Epithelial cell of prostate (primary cell): ENCODE results near the gene PHACTR3.
"Not testable (repeated sequence)": the region's sequence is repeated elsewhere in the genome, so short reads cannot be mapped to it uniquely, and the experiment has no call there.

Experiments
- DNase-seq: peaks from one replicate; pipeline ENCODE4 v3.0.0-alpha.2; 2011; ENCODE audit warnings: low read depth, low spot score
- H3K27ac ChIP-seq: fragments of 450-650 bp; 2 replicates; pipeline ENCODE4 v1.5.1; 2017; ENCODE audit warnings: mild to moderate bottlenecking

Gene PHACTR3

GRCh38 chr20:59603781-59604541 lies at the start of gene PHACTR3:
TSS of gene PHACTR3 (plus strand) at chr20:59604540. CDS start at chr20:59605015, 475 bp downstream.
- DNase-seq, result no peak
- no peak within 1 kb of the TSS for H3K27ac ChIP-seq

- not testable (repeated sequence) for H3K27ac ChIP-seq, DNase-seq
These were observed 46.4 kb upstream of the PHACTR3 start for GRCh38 chr20:59557733-59558529.

GRCh38 chr20:59559024-59559817 lies 45.1 kb upstream of the PHACTR3 start:
- DNase-seq, result no peak
- no peak overlapping the region for H3K27ac ChIP-seq

DNA sequence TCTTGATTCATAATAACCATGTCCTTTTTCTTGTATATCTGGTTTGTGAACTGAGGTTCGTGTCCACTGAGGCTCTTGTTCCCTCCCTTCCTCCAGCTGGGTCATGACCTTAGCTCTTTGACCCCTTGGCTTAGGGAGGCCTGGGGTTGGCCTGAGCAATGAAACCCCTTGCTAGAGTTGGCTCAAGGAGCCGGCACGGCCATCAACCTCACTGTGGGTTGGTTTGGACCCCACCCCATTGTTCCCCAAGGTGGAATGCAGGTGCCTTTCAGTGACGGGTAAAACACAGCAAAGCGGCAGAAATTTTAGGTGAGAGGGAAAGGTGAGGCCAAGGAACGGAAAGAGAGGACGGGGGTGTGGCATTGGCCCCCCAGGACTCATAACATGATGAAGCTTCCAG lies 44.5 kb upstream of the PHACTR3 start:
- DNase-seq, result no peak
- no peak overlapping the region for H3K27ac ChIP-seq

DNA sequence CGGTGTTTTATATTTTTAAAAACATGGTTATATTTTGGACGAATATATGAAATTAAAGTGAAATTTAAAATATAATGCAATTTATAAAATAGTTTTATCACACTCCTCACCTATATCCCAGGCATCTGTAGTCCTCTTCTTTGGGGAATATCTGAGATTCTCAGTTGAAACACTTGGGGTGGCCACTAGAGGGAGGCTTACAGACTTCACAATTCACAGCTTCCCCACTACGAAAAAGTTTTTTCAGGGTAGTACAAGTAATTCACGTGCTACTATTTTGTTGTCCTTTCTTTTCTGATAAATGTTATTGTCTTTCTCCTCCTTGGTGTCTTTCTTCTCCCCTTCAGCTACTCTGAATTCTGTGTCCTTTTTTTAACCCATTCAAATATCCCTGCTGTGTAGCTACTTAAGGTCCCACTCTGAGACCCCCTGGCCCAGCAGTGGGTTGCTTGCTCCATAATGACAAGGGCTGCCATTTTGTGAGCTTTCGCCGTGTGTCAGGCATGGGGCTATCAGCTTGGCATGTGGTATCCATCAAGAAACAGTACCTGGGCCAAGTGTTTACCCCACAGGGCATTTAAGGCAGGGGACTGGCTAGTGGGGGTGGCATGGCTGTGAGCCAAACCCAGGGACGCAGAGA lies 43.6 kb upstream of the PHACTR3 start:
- no peak for DNase-seq
- H3K27ac ChIP-seq, result no peak overlapping the region

DNA sequence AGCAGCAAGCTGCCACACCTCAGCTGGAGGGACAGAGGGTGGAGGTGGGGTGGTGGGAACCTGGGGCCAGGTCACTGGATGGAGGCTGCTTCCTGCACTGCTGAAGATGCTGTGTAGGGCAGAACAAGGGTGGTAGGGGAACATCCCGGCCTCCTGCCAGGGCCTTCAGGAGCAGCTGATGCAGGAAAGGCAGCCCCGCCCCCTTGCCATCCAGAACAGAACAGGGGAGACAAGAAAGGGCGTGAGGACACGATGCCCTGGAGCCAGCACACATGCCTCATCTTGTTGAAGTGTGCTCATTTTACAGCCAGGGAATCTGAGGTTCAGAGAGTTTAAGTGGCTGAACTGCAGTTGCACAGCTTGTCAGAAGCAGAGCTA lies 43.1 kb upstream of the PHACTR3 start:
- H3K27ac ChIP-seq, result no peak overlapping the region
- no peak for DNase-seq

DNA sequence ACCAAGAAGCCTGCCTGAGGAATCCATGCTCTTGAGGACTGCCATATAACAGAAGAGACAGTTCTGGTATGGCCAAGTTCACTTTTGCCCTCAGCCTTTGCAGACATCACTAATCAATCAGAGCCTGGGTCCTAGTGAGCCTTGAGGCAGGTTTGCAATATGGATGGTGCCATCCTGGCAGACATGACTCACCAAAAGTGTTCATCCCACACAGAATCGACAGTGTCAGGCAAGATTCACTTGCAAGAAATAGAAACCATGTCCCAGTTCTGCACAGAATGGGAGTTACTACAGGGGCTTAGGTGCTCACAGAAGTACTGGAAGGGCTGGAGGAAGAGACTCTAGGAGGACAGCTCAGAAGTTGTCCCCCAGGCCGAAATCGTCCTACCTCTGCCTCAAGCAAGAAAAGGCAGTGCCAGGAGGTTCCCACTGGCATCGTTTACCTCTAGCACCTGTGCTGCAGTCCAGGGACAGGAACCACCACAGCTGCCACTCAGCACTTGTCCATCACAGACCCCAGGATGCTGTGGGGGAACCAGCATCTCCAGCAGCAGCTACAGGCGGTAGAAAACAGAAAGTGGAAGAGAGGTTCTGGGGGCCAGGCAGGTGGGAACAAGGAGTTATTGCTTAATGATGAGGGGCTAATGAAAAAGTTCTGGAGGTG lies 42.6 kb upstream of the PHACTR3 start:
- DNase-seq, result no peak
- H3K27ac ChIP-seq, result no peak overlapping the region

DNA sequence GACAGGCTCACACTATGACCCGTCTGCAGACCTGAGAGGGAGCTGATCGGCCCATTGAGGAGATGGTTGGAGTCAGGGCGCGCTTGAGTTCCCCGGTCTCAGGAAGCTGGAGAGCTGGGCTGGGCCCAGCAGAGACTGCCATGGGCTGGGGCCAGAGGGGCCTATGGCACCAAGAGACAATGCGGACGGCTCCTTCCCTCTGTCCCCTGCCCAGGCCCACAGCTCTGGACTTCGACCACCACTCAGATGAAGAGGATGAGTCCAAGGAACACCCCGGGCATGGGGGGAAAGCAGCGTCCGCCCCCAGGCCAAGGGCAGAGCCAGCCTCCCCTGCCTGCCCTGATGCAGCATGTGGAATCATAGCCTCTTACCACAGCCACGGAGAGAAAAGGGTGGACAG lies 40.2 kb upstream of the PHACTR3 start:
- DNase-seq, result no peak
- H3K27ac ChIP-seq, result no peak overlapping the region

DNA sequence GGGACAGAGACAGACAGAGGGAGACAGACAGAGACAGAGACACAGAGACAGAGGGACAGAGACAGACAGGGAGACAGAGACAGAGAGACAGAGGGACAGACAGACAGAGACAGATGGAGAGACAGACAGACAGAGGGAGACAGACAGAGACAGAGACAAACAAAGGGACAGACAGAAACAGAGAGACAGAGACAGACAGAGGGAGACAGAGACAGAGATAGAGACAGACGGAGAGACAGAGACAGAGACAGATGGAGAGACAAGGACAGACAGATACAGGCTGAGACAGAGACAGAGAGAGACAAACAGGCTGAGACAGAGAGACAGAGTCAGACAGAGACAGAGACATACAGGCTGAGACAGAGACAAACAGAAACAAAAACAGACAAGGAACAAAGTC lies 39.4 kb upstream of the PHACTR3 start:
- H3K27ac ChIP-seq, result no peak overlapping the region

DNA sequence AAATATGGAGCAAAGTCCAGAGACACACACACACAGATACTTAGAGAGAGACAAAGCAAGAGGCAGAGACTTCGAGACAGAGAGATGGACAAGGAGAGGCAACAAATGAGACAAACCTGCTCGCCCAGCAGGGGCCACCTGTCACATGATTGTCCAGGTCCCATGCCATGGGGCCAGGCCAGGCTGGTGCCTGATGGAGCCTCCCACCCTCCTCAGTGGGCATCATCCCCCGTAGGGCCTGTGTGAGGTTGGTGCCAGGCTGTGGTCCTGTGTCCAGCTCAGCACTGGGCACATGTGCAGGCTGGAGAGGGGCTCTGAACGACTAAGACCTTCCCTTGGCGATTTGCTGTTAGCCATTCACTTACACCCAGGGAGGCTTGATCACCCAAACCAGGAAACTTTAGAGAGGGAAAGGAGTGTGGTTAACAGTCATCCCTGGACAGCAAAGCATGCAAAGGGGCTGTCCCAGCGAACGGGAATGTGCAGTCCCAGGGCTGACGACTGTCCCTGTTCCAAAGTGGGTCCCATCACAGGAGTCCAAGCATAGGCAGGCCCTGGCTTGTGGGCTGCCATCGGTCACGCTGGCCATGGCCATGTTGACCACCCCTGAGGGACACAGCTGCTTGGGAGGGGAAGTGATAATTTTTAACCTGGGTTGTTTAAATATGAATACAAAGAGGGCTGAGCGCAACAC lies 38.4 kb upstream of the PHACTR3 start:
- H3K27ac ChIP-seq, result no peak overlapping the region
- DNase-seq, result no peak

More for the DNA sequence above, 39.4 kb upstream of the PHACTR3 start:
- DNase-seq, result no peak

- no peak overlapping the region for H3K27ac ChIP-seq
- no peak for DNase-seq
These were observed 37.5 kb upstream of the PHACTR3 start for GRCh38 chr20:59566631-59567524.

GRCh38 chr20:59567585-59568508 lies 36.5 kb upstream of the PHACTR3 start:
- H3K27ac ChIP-seq, result no peak overlapping the region
- DNase-seq, result no peak

DNA sequence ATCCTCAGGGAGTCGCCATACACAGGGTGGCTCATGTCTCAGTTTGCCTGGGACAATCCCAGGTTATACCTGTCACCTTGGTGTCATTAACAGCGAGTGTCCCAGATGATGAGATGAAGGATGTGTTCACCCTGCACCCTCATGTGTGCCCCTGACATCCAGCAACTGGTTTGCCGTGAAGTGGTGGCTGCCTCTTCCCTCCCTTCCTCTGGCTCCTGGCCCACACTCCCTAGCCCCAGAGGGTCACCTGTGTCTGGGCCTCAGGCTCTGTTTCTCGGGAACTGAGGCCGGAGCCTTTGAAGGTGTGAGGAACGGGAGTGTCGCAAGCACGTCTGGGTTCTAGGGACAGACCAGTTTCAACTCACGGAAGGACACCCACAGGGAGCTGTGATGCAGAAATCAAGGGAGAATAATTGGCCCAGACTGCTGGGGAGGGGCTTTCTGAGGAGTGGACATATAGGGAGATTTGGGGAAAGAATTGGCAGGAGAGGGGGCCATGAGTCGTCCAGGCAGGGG lies 35.8 kb upstream of the PHACTR3 start:
- H3K27ac ChIP-seq, result no peak overlapping the region
- DNase-seq, result no peak

- DNase-seq, result no peak
- H3K27ac ChIP-seq, result no peak overlapping the region
These were observed 35.0 kb upstream of the PHACTR3 start for GRCh38 chr20:59569305-59569704.

DNA sequence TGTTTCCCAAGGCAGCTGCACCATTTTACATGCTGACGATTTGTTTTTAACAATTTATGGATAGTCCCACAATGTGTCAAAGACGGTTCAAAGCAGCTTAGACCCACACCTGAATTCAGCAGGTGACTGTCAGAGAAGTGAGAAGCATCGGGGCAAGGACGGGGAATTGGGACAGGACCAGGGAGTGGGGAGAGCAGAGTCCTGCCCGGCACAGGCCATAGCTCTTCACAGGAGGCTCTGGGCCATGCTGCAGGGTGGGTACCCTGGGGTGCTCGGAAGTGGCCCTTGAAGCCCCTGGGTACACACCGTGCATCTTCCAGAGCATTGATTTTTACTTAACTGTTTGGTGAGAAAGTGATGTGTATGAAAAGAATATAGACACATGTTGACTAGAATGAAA lies 33.2 kb upstream of the PHACTR3 start:
- H3K27ac ChIP-seq, result no peak overlapping the region
- DNase-seq, result no peak

DNA sequence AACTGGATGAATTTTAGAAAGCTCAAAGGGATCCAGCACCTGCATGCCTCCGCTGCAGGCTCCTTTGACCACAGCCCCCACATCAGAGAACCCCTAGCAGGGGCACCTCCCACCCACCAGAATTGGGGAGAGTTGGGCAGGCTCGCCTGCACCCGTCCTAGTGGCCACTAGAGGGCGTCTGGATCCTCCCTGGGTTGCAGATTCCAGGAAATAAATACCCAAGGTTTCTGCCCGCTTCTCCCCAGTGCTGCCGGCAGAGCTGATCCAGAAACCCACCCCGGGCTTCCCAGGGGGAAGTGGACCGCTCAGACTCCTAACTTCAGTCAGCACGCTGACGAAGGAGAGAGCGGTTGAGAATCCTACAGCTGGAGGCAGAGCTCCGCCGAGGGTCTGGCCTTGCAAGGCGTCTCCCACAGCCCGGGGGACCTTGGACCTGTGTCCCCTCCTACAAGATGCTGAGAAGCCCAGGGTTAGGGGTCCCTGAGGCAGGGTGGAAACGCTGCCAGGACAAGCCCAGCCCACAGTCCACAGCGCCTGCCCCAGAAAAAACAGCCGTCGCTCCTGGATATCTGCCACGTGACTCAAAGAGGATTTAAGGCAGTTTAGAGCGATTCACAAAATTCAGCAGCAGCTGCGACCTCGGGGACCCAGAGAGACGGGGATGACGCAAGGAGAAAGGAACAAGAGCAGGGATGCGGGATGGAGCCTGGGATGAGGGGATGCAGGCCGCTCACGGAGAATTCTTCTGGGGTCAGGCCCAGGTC lies 32.6 kb upstream of the PHACTR3 start:
- DNase-seq, result no peak
- no peak overlapping the region for H3K27ac ChIP-seq
